ENCODE data around the gene EPB41.

EPB41 gene

GRCh38 chr1:28891256-28891655 lies 23.1 kb upstream of the EPB41 start:
- no peak for DNase-seq (ENCODE audit: low spot score)

- DNase-seq (ENCODE audit: low spot score) = peak; percentile 64
Measured at GRCh38 chr1:28893403-28894102, 20.8 kb upstream of the EPB41 start.

DNA sequence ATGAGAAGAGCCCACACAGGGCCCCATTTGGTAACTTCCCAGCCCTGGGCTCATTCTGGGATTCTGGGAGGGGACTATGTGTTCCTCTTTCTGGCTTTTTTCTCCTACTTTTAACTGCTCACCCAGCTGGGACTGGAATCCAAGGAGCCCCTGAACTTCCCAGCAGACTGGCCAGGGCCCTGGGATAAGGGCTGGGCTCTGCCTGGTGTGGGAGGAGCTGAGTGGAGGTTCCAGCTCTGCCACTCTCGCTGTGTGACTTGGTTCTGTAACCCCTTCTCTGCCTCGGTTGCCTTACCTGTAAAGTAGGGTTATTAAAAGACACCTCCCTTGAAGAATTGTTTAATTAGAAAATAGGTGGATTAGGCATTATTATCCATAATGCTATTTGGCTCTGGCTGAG lies 19.6 kb upstream of the EPB41 start:
- no peak for DNase-seq (ENCODE audit: low spot score)

- no peak for DNase-seq (ENCODE audit: low spot score)
Measured at GRCh38 chr1:28895896-28896608, 18.3 kb upstream of the EPB41 start.

DNA sequence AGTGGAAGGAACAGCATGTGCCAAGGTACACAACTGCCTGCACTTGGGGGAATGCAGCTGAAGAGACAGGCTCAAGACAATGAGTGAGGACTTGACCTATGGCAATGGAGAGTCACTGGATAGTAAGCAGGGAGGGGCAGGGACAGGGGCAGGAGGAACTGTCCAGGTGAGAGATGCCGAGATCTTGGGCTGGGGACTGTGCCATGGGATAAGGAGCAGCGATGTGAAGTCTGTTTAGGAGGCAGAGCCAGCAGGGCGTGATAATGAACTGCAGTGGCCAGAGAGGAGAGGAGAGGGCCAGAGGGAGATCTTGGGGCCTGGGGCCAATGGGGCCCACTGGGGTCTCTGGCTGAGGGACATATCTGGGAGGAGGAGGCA lies 17.8 kb upstream of the EPB41 start:
- no peak for DNase-seq (ENCODE audit: low spot score)

DNA sequence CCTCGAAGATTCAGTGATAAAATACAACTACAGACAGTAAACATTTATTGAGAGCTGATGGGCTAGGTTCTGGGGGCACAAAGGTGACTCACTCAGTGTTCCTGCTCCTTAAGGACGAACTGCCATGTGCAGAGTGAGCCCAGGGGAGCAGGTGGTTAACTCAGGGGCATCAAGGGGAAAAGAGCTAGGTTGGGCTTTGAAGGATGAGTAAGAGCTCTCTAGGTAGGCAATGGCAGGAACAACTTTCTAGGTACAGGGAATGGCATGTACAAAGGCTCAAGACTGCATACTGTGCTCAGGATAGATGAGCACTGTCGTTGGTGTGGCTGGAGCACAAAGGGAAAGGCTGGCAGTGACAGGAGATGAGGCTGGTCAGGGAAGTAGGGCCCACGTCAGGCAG lies 16.6 kb upstream of the EPB41 start:
- DNase-seq (ENCODE audit: low spot score) = no peak

GRCh38 chr1:28898405-28898881 lies 15.9 kb upstream of the EPB41 start:
- DNase-seq (ENCODE audit: low spot score) = no peak

GRCh38 chr1:28899267-28899666 lies 15.1 kb upstream of the EPB41 start:
- no peak for DNase-seq (ENCODE audit: low spot score)

GRCh38 chr1:28900562-28900961 lies 13.8 kb upstream of the EPB41 start:
- DNase-seq (ENCODE audit: low spot score) = no peak

- no peak for DNase-seq (ENCODE audit: low spot score)
Measured at GRCh38 chr1:28902738-28903137, 11.6 kb upstream of the EPB41 start.

DNA sequence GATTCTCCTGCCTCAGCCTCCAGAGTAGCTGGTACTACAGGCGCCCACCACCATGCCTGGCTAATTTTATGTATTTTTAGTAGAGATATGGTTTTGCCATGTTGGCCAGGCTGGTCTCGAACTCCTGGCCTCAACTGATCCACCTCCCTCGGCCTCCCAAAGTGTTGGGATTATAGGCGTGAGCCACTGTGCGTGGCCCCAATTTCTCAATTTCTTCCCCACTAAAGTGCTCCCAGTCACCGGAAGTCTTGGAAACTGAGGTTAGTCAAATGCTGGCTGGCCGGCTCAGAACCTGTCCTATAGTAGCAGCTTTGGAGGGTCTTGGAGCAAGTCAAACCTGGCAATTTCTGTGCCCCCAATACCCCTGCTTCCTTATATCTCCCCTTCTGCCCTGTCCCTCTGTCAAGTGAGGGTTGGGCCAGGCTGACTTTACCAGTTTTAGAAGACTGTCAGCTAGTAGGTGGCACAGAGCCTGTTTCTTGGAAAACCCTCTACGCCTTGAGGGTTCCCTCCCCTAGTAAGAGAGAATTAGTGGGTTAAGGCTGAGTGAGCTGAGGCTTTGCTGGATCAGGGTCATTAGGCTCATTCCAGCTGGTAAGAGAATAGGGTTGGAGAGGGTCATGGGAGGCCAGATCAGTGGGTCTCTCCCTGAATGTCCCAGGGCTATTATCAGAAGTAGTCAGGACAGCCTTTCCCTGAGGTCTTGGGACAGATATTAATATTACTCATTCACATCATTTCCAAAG lies 8.3 kb upstream of the EPB41 start:
- no peak for DNase-seq (ENCODE audit: low spot score)

GRCh38 chr1:28909198-28909597 lies 5.2 kb upstream of the EPB41 start:
- no peak for DNase-seq (ENCODE audit: low spot score)

- no peak for DNase-seq (ENCODE audit: low spot score)
Measured at GRCh38 chr1:28910379-28911115, 3.8 kb upstream of the EPB41 start.

GRCh38 chr1:28913786-28914227 lies 562 bp upstream of the EPB41 start:
- no peak for DNase-seq (ENCODE audit: low spot score)

GRCh38 chr1:28915031-28915895 lies 894 bp downstream of the EPB41 start:
- no peak for DNase-seq (ENCODE audit: low spot score)

DNA sequence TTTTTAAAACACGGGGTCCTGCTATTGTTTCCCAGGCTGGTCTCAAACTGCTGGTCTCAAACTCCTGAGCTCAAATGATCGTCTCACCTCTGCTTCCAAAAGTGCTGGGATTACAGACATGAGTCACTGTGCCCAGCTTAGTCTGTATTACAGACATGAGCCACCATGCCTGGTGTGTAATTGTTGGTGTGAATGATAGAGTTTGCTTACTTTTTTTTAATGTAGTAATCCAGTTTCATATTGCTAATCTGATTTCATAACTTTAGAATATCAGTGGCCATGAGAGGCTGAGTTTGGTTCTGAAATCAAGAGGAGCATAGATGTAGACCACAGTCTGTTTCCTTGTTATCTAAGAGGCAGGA lies 3.4 kb downstream of the EPB41 start:
- no peak for DNase-seq (ENCODE audit: low spot score)

- DNase-seq (ENCODE audit: low spot score) = no peak
Measured at GRCh38 chr1:28921286-28921869, 7.0 kb downstream of the EPB41 start.

DNA sequence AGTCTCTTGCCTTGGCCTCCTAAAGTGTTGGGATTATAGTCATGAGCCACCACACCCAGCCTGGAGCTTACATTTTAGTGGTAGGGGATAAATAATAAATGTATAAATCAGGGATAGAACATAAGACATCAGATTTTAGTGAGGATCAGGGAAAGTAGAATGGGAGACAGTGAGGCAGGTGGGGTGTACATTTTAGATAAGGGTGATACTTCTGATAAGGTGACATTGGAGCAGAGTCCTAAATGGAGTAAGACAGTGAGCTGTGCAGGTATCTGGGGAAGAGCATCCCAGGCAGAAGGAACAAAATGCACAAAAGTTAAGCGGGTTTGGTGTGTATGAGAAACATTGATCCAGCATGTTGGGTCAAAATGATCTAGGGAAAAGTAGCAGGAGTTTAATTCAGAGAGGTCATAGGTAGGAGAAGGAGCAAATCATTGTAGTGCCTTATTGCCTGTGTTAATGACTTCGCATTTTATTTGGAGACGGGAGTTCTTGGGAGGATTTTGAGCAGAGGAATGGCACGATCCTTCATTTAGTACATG lies 11.1 kb downstream of the EPB41 start:
- no peak for DNase-seq (ENCODE audit: low spot score)

DNA sequence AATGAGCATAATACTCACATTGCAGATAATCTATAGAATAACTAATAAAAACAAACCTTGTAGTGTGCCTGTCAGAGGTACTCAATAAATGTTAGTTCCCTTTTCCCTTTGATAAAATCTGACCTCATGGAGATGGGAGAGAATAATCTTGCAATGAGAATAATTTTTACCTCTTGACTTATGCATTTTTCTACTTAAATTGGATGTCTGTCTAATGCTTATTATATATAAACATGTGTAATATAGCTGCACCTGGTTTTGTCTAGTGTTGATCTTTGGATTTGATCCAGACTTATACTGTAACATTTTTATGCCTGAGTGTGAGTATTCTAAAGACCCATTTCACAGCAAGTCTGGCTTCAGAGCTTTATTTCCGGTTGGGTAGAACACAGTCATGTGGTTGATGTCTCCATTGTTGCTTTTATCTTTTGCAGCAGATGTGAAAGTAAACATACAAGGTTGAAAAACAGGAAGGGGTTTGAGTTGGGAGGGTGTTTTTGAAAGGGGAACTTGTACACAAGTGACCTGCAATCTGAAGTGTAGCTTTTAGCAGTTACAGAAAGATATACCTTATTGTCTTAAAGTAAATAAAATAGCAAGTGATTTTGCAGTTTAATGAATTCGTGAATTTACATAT lies 12.4 kb downstream of the EPB41 start:
- no peak for DNase-seq (ENCODE audit: low spot score)

- DNase-seq (ENCODE audit: low spot score) = no peak
Measured at GRCh38 chr1:28927266-28927647, 12.9 kb downstream of the EPB41 start.
